C4-2B (cell line): ENCODE measurements around the gene GNB1L.

Source experiments
- CTCF ChIP-seq: fragments of 450-650 bp; conservative IDR thresholded peaks from 2 replicates; pipeline ENCODE4 v1.5.1; 2017; ENCODE audit warnings: mild to moderate bottlenecking
- ZFX ChIP-seq: fragments of 450-650 bp; IDR thresholded peaks from 2 replicates; pipeline ENCODE4 v1.6.1; 2017

- TF ChIP-seq CTCF (no peak), ZFX (no peak)
These were observed 98.9 kb downstream of the GNB1L start for GRCh38 chr22:19755722-19756287.
